GM12801 (cell line): ENCODE measurements around the gene PLCD3.

Source experiments
- CTCF ChIP-seq: IDR thresholded peaks from one replicate; pipeline ENCODE4 v1.5.1; 2011; ENCODE audit warnings: control low read depth; ENCODE audit not compliant: insufficient read length; ENCODE audit errors: extremely low read depth

Gene PLCD3

GRCh38 chr17:45061606-45062205 lies 70.6 kb downstream of the PLCD3 start:
- no peak for TF ChIP-seq CTCF

- no peak for TF ChIP-seq CTCF
Measured at GRCh38 chr17:45060797-45061605, 71.3 kb downstream of the PLCD3 start, which contains the start of gene NMT1. Gene NMT1 (plus strand): TSS chr17:45061317. CDS start chr17:45061330, 13 bp downstream.

GRCh38 chr17:45060382-45060796 lies 71.9 kb downstream of the PLCD3 start:
- TF ChIP-seq CTCF = no peak
